HG03097 (cell line): Measurements from ENCODE around the gene RHOH.
"Not testable (repeated sequence)": the region's sequence is repeated elsewhere in the genome, so short reads cannot be mapped to it uniquely, and the experiment has no call there.

Experiments used
- ATAC-seq: cut with Tn5 transposase; IDR thresholded peaks from one replicate; pipeline ENCODE4 v1.9.1; 2021; ENCODE audit not compliant: unreplicated experiment, low FRiP score

RHOH gene

GRCh38 chr4:40256329-40256728 is 59.5 kb downstream of the RHOH start:
- no peak for ATAC-seq

GRCh38 chr4:40256817-40257216 is 60.0 kb downstream of the RHOH start:
- ATAC-seq = no peak

- no peak for ATAC-seq
Observed at GRCh38 chr4:40258627-40259026, 61.8 kb downstream of the RHOH start.

- no peak for ATAC-seq
Observed at GRCh38 chr4:40261231-40262076, 64.6 kb downstream of the RHOH start.

- no peak for ATAC-seq
Observed at GRCh38 chr4:40262077-40262528, 65.3 kb downstream of the RHOH start.

- no peak for ATAC-seq
Observed at GRCh38 chr4:40262861-40263260, 66.0 kb downstream of the RHOH start.

GRCh38 chr4:40264497-40264896 is 67.7 kb downstream of the RHOH start:
- no peak for ATAC-seq

GRCh38 chr4:40264995-40265909 is 68.4 kb downstream of the RHOH start:
- ATAC-seq = no peak

- ATAC-seq = no peak
Observed at GRCh38 chr4:40265910-40266274, 69.1 kb downstream of the RHOH start.

- ATAC-seq = no peak
Observed at GRCh38 chr4:40269133-40269532, 72.3 kb downstream of the RHOH start.

GRCh38 chr4:40270609-40271008 is 73.8 kb downstream of the RHOH start:
- no peak for ATAC-seq

GRCh38 chr4:40275065-40275730 is 78.4 kb downstream of the RHOH start:
- no peak for ATAC-seq

- ATAC-seq = no peak
Observed at GRCh38 chr4:40276546-40276945, 79.7 kb downstream of the RHOH start.

- no peak for ATAC-seq
Observed at GRCh38 chr4:40280586-40280985, 83.8 kb downstream of the RHOH start.

GRCh38 chr4:40281099-40281498 is 84.3 kb downstream of the RHOH start:
- ATAC-seq = no peak

- ATAC-seq = no peak
Observed at GRCh38 chr4:40281913-40282312, 85.1 kb downstream of the RHOH start.

- ATAC-seq = not testable (repeated sequence)
Observed at GRCh38 chr4:40282857-40283256, 86.0 kb downstream of the RHOH start.

GRCh38 chr4:40283413-40283812 is 86.6 kb downstream of the RHOH start:
- ATAC-seq = no peak

GRCh38 chr4:40283968-40284367 is 87.1 kb downstream of the RHOH start:
- ATAC-seq = no peak

GRCh38 chr4:40285692-40286091 is 88.9 kb downstream of the RHOH start:
- no peak for ATAC-seq

GRCh38 chr4:40288566-40288965 is 91.7 kb downstream of the RHOH start:
- no peak for ATAC-seq
